Astrocyte (in vitro differentiated cells and primary cell): ENCODE data around the gene SVBP. TPM values are rescaled to one million over a fixed set of nuclear protein-coding genes. Genes with fewer than 3 reads are reported as not detected.
A peak's percentile ranks its signal among the peaks of the same experiment; 100 is the strongest.
"Not testable (repeated sequence)": the region's sequence is repeated elsewhere in the genome, so short reads cannot be mapped to it uniquely, and the experiment has no call there.

Experiments
- DNase-seq: peaks from one replicate; pipeline ENCODE4 v3.0.0-alpha.2; 2010; ENCODE audit warnings: low read depth
- FAIRE-seq: peaks from 2 replicates; lab custom pipeline; 2011; peaks lifted over from hg19 to GRCh38; lab: Jason Lieb, UNC
- H2AFZ ChIP-seq: 2 replicates; pipeline ENCODE4 v1.6.0; 2012; ENCODE audit warnings: low read depth, low read length, inconsistent platforms
- H3K27ac ChIP-seq: 2 replicates; pipeline ENCODE4 v1.5.1; 2011; ENCODE audit warnings: low read depth, low read length, inconsistent platforms
- H3K27me3 ChIP-seq: 2 replicates; pipeline ENCODE4 v1.6.0; 2011; ENCODE audit warnings: low read length, inconsistent platforms; ENCODE audit not compliant: insufficient read depth
- H3K36me3 ChIP-seq: 2 replicates; pipeline ENCODE4 v1.5.1; 2011; ENCODE audit warnings: low read length, inconsistent platforms; ENCODE audit not compliant: insufficient read depth
- H3K4me1 ChIP-seq: 2 replicates; pipeline ENCODE4 v1.5.1; 2011; ENCODE audit warnings: low read length, inconsistent platforms; ENCODE audit not compliant: insufficient read depth
- H3K4me2 ChIP-seq: 2 replicates; pipeline ENCODE4 v1.6.0; 2012; ENCODE audit warnings: low read length, inconsistent platforms
- H3K4me3 ChIP-seq: 2 replicates; pipeline ENCODE4 v1.5.1; 2011; ENCODE audit warnings: low read depth, mild to moderate bottlenecking, low read length, inconsistent platforms; ENCODE audit not compliant: insufficient read depth
- H3K79me2 ChIP-seq: 2 replicates; pipeline ENCODE4 v1.6.0; 2012; ENCODE audit warnings: mild to moderate bottlenecking, low read length, inconsistent platforms; ENCODE audit not compliant: insufficient read depth
- H3K9ac ChIP-seq: 2 replicates; pipeline ENCODE4 v1.6.0; 2012; ENCODE audit warnings: mild to moderate bottlenecking, low read length, inconsistent platforms
- H3K9me3 ChIP-seq: 2 replicates; pipeline ENCODE4 v1.5.1; 2012; ENCODE audit warnings: low read depth, mild to moderate bottlenecking, low read length, inconsistent platforms; ENCODE audit not compliant: insufficient read depth
- H4K20me1 ChIP-seq: 2 replicates; pipeline ENCODE4 v1.6.0; 2012; ENCODE audit warnings: low read length, inconsistent platforms; ENCODE audit not compliant: insufficient read depth
- H3K27ac Mint-ChIP-seq: one replicate; pipeline ENCODE4 v1.8.0; 2021; ENCODE audit warnings: mild to moderate bottlenecking, mixed read lengths; ENCODE audit not compliant: unreplicated experiment
- H3K27me3 Mint-ChIP-seq: one replicate; pipeline ENCODE4 v1.8.0; 2021; ENCODE audit warnings: low read depth, mixed read lengths; ENCODE audit not compliant: unreplicated experiment
- H3K36me3 Mint-ChIP-seq: one replicate; pipeline ENCODE4 v1.8.0; 2021; ENCODE audit warnings: low read depth, mixed read lengths; ENCODE audit not compliant: unreplicated experiment
- H3K4me1 Mint-ChIP-seq: one replicate; pipeline ENCODE4 v1.8.0; 2021; ENCODE audit warnings: low read depth, mixed read lengths; ENCODE audit not compliant: unreplicated experiment
- H3K4me3 Mint-ChIP-seq: one replicate; pipeline ENCODE4 v1.8.0; 2021; ENCODE audit warnings: mild to moderate bottlenecking, moderate library complexity, mixed read lengths; ENCODE audit not compliant: unreplicated experiment
- H3K9me3 Mint-ChIP-seq: one replicate; pipeline ENCODE4 v1.8.0; 2021; ENCODE audit warnings: mild to moderate bottlenecking, mixed read lengths; ENCODE audit not compliant: unreplicated experiment
- EZH2 ChIP-seq: IDR thresholded peaks from 2 replicates; pipeline ENCODE4 v1.6.1; 2012; ENCODE audit warnings: mild to moderate bottlenecking, low read length, inconsistent platforms; ENCODE audit not compliant: insufficient read depth
- total RNA-seq: library from RNA; stranded (reverse); gene quantifications from 2 replicates; pipeline ENCODE4 v1.2.1, GENCODE V29; 2021
- TF ChIP-seq, protein P1 (sequence below): IDR thresholded peaks from 2 replicates; pipeline ENCODE4 v1.5.1; 2011; ENCODE audit warnings: low read depth, mild to moderate bottlenecking, inconsistent platforms, low read length, moderate library complexity; ENCODE audit not compliant: insufficient read depth

The SVBP gene
- total RNA-seq, 1 donor from 2014 or later = 28.1 TPM

GRCh38 chr1:42861014-42861399 is 43.8 kb upstream of the SVBP start:
- H4K20me1 ChIP-seq = no peaks in the 10 kb centered on the region
- no peak overlapping the region for H3K4me2 ChIP-seq
- no peak for DNase-seq
- no peak overlapping the region for H3K27ac ChIP-seq
- TF ChIP-seq, protein P1, sequence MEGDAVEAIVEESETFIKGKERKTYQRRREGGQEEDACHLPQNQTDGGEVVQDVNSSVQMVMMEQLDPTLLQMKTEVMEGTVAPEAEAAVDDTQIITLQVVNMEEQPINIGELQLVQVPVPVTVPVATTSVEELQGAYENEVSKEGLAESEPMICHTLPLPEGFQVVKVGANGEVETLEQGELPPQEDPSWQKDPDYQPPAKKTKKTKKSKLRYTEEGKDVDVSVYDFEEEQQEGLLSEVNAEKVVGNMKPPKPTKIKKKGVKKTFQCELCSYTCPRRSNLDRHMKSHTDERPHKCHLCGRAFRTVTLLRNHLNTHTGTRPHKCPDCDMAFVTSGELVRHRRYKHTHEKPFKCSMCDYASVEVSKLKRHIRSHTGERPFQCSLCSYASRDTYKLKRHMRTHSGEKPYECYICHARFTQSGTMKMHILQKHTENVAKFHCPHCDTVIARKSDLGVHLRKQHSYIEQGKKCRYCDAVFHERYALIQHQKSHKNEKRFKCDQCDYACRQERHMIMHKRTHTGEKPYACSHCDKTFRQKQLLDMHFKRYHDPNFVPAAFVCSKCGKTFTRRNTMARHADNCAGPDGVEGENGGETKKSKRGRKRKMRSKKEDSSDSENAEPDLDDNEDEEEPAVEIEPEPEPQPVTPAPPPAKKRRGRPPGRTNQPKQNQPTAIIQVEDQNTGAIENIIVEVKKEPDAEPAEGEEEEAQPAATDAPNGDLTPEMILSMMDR = no peak
- TF ChIP-seq EZH2 = no peak
- peaks cover 2% of the 10 kb centered on the region for H3K27me3 ChIP-seq
- no peaks in the 10 kb centered on the region for H3K79me2 ChIP-seq
- Mint-ChIP-seq H3K36me3 (peaks cover 12% of the 10 kb centered on the region), H3K9me3 (peaks cover 10% of the 10 kb centered on the region), H3K27me3 (peaks cover 7% of the 10 kb centered on the region), H3K4me3 (no peak overlapping the region), H3K4me1 (peaks cover 6% of the 10 kb centered on the region), H3K27ac (no peak overlapping the region)
- H3K4me1 ChIP-seq = no peaks in the 10 kb centered on the region
- H3K4me3 ChIP-seq = no peak overlapping the region
- no peak overlapping the region for H3K9ac ChIP-seq
- no peaks in the 10 kb centered on the region for H3K36me3 ChIP-seq
- H3K9me3 ChIP-seq = no peaks in the 10 kb centered on the region
- FAIRE-seq = no peak
- no peak overlapping the region for H2AFZ ChIP-seq

- no peak overlapping the region for H3K27ac Mint-ChIP-seq
- TF ChIP-seq, protein P1 = no peak
- no peak for TF ChIP-seq EZH2
- no peak overlapping the region for H3K4me3 Mint-ChIP-seq
Measured at GRCh38 chr1:42860339-42861013, 43.3 kb upstream of the SVBP start.

DNA sequence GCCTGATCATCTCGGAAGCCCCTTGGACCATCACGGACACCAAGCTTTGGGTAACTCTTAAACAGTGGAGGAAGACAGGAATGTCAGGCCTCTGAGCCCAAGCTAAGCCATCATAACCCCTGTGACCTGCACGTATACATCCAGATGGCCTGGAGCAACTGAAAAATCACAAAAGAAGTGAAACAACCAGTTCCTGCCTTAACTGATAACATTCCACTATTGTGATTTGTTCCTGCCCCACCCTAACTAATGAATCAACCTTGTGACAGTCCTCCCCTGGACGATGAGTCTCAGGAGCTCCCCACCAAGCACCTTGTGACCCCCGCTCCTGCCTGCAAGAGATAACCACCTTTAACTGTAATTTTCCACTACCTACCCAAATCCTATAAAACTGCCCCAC is 42.2 kb upstream of the SVBP start:
- H3K36me3 ChIP-seq, DNase-seq, H3K4me3 Mint-ChIP-seq, FAIRE-seq, H3K4me1 Mint-ChIP-seq, H3K4me3 ChIP-seq, H3K27ac ChIP-seq, H3K9ac ChIP-seq, H3K27me3 ChIP-seq, H3K4me1 ChIP-seq, H3K9me3 ChIP-seq, H3K9me3 Mint-ChIP-seq, H3K79me2 ChIP-seq, H3K27me3 Mint-ChIP-seq, H2AFZ ChIP-seq, H3K4me2 ChIP-seq, H4K20me1 ChIP-seq, H3K27ac Mint-ChIP-seq: not testable (repeated sequence)
- H3K36me3 Mint-ChIP-seq = peaks cover 12% of the 10 kb centered on the region

More at GRCh38 chr1:42860339-42861013, 43.3 kb upstream of the SVBP start:
- H3K27me3 ChIP-seq = peaks cover under 1% of the 10 kb centered on the region
- FAIRE-seq (no peak), DNase-seq (no peak)
- H3K9ac ChIP-seq = no peak overlapping the region
- H3K79me2 ChIP-seq = no peaks in the 10 kb centered on the region
- no peak overlapping the region for H3K4me2 ChIP-seq
- Mint-ChIP-seq H3K27me3 (peaks cover 7% of the 10 kb centered on the region), H3K4me1 (peaks cover 6% of the 10 kb centered on the region), H3K9me3 (peaks cover 10% of the 10 kb centered on the region), H3K36me3 (peaks cover 12% of the 10 kb centered on the region)
- no peak overlapping the region for H3K27ac ChIP-seq
- H4K20me1 ChIP-seq = no peaks in the 10 kb centered on the region
- no peaks in the 10 kb centered on the region for H3K9me3 ChIP-seq
- no peaks in the 10 kb centered on the region for H3K36me3 ChIP-seq
- no peak overlapping the region for H2AFZ ChIP-seq
- H3K4me3 ChIP-seq = no peak overlapping the region
- no peaks in the 10 kb centered on the region for H3K4me1 ChIP-seq

- not testable (repeated sequence) for H3K79me2 ChIP-seq, DNase-seq, H3K4me1 ChIP-seq, H3K27ac Mint-ChIP-seq, H3K27me3 Mint-ChIP-seq, H3K4me3 ChIP-seq, H3K27me3 ChIP-seq, H3K9ac ChIP-seq, H2AFZ ChIP-seq, H3K36me3 ChIP-seq, H3K27ac ChIP-seq, H3K4me2 ChIP-seq, H3K9me3 Mint-ChIP-seq, H4K20me1 ChIP-seq, H3K9me3 ChIP-seq, FAIRE-seq
- peak overlapping the region; percentile 31 for H3K4me3 Mint-ChIP-seq
- H3K36me3 Mint-ChIP-seq = peaks cover 17% of the 10 kb centered on the region
- H3K4me1 Mint-ChIP-seq = peaks cover 12% of the 10 kb centered on the region
Measured at GRCh38 chr1:42856554-42856953, 39.4 kb upstream of the SVBP start.
